ENCODE measurements around the gene TLE6.

- TF ChIP-seq POLR2A (IDR thresholded peaks at IDR 0.05) = no peak
- TF ChIP-seq CTCF (IDR thresholded peaks at IDR 0.05) = no peak
- no peak for TF ChIP-seq POLR2AphosphoS5 (IDR thresholded peaks at IDR 0.05)
These were observed 49.4 kb downstream of the TLE6 start for GRCh38 chr19:3026768-3027167.

Data from upper lobe of left lung (tissue), 4 donors.